GM20000 (cell line): ENCODE measurements around the gene MPC1.
A peak's percentile ranks its signal among the peaks of the same experiment; 100 is the strongest.
"Not testable (repeated sequence)": the region's sequence is repeated elsewhere in the genome, so short reads cannot be mapped to it uniquely, and the experiment has no call there.

Experiments
- DNase-seq: peaks from one replicate; pipeline ENCODE4 v3.0.0; 2012; ENCODE audit warnings: low spot score
- TF ChIP-seq, protein P1 (sequence below): IDR thresholded peaks from 2 replicates; pipeline ENCODE4 v1.5.1; 2012; ENCODE audit warnings: mild to moderate bottlenecking, control low read depth; ENCODE audit errors: extremely low read depth, missing control alignments

MPC1 gene

DNA sequence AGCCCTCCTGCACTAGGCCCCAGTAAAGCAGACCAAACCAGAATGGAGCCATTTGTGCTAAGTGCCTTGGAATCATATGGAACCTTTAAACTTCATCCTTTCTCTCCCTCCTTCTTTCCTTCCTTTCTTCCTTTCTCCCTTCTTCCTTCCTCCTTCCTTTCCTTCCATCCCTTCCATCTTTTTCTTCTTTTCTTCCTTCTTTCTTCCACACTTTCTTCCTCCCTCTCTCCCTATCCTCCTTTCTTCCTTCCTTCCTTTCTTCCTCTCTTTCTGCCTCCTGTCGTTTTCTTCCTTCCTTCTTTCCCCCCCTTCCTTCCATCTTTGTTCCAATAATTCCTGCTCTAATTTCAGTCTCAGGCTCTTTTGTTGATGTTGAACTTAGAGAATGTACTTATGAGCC is 29.2 kb downstream of the MPC1 start:
- TF ChIP-seq, protein P1, sequence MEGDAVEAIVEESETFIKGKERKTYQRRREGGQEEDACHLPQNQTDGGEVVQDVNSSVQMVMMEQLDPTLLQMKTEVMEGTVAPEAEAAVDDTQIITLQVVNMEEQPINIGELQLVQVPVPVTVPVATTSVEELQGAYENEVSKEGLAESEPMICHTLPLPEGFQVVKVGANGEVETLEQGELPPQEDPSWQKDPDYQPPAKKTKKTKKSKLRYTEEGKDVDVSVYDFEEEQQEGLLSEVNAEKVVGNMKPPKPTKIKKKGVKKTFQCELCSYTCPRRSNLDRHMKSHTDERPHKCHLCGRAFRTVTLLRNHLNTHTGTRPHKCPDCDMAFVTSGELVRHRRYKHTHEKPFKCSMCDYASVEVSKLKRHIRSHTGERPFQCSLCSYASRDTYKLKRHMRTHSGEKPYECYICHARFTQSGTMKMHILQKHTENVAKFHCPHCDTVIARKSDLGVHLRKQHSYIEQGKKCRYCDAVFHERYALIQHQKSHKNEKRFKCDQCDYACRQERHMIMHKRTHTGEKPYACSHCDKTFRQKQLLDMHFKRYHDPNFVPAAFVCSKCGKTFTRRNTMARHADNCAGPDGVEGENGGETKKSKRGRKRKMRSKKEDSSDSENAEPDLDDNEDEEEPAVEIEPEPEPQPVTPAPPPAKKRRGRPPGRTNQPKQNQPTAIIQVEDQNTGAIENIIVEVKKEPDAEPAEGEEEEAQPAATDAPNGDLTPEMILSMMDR, result no peak

DNA sequence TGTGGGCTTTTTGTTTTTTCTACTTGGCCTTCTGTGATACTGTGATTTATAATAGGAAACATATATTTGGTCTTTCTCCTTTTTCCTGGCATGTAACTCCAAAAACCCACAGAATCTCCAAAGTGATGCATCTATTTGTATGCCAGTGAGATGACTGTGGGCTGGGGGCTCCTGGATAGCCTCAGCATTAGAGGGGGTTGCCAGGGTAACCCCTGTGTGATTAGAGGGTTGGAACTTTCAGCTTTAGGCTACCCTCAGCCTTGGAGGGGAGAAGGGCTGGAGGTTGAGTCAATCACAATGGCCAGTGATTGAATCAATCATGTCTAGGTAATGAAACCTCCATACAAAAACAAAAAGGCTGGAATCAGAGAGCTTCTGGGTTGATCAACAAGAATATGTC is 29.8 kb downstream of the MPC1 start:
- TF ChIP-seq, protein P1, result no peak
- no peak for DNase-seq

More for the DNA sequence above, 29.2 kb downstream of the MPC1 start:
- DNase-seq, result no peak

GRCh38 chr6:166351715-166352285 is 30.9 kb downstream of the MPC1 start:
- TF ChIP-seq, protein P1, result no peak
- DNase-seq, result peak; percentile 62

GRCh38 chr6:166348305-166348949 is 34.3 kb downstream of the MPC1 start:
- DNase-seq, result no peak
- TF ChIP-seq, protein P1, result no peak

DNA sequence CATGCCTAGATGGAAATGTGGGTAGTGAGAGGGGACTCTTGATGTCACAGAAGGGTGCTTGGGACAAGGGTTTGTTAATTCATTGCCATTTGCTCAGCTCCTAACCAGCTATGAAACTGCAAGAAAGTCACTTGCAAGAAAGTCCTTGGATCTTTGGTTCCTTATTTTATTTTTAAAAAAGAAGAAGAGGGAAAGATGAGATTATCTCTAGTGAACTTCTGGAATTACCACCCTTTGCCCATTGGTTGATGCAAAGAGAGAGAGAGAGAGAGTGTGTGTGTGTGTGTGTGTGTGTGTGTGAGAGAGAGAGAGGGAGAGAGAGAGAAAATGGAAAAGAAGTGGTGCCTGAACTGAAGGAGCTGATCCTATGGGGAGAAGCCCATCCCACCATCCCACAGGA is 35.8 kb downstream of the MPC1 start:
- no peak for DNase-seq
- TF ChIP-seq, protein P1, result no peak

- TF ChIP-seq, protein P1, result no peak
- DNase-seq, result no peak
These were observed 36.3 kb downstream of the MPC1 start for GRCh38 chr6:166346449-166346848.

DNA sequence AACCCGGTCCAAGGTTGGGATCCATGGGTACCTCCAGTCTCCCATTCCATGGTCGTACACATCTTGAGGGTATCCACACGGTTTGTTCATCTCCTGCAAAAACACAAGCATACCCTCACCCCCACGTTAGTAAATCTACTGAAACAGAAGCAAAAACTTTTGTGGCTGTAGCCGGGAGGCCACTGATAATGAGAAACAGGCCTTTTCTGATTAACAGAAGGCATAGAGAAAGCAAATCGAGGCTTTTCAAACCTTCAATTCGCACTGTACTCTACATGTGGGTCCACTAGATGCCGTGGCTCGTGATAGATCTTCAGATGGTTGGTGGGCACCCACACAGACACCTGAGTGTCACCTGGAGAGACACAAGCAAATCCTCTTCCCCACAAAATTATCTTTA is 37.1 kb downstream of the MPC1 start:
- not testable (repeated sequence) for DNase-seq

DNA sequence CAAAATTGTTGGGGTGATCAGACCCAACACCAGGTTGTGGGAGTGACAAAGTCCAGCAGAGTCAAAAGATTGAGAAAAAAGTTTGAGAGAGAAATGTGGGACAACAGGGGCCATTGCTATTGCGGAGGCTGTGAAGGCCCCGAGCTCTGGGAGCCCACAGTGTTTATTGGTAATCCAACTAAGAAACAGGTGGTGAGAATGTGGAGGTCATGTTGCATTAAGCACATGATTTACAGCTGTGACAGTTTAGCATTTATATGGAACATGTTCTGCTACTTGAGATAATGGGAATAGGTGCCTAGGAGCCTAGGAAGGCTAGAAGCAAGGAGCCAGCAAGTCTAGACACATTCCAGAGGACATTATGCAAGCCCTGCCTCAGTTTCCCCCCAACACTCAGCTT is 37.8 kb downstream of the MPC1 start:
- DNase-seq, result not testable (repeated sequence)
